NCI-H1105 (cell line): ENCODE measurements around the gene ZIK1.

ENCODE experiments used
- DNase-seq: peaks from one replicate; lab custom pipeline; 2025; lab: John Stamatoyannopoulos, UW

Gene ZIK1

GRCh38 chr19:57583521-57584416 lies at the start of gene ZIK1:
Gene ZIK1, plus strand, starts transcription at chr19:57584145. Its CDS starts 212 bp downstream, at chr19:57584357.
- peak; percentile 91 for DNase-seq

DNA sequence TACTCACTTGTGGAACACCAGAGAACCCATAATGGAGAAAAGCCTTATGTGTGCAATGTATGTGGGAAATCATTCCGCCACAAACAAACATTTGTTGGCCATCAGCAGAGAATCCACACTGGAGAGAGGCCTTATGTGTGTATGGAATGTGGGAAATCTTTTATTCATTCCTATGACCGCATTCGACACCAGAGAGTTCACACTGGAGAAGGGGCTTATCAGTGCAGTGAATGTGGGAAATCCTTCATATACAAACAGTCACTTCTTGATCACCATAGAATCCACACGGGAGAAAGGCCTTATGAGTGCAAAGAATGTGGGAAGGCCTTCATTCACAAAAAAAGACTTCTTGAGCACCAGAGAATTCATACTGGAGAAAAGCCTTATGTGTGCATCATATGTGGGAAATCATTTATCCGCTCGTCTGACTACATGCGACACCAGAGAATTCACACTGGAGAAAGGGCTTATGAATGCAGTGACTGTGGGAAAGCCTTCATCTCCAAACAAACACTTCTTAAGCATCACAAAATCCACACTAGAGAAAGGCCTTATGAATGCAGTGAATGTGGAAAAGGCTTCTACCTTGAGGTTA lies 45.9 kb upstream of the ZIK1 start:
- DNase-seq, result no peak

GRCh38 chr19:57546513-57546912 lies 37.4 kb upstream of the ZIK1 start:
- no peak for DNase-seq

DNA sequence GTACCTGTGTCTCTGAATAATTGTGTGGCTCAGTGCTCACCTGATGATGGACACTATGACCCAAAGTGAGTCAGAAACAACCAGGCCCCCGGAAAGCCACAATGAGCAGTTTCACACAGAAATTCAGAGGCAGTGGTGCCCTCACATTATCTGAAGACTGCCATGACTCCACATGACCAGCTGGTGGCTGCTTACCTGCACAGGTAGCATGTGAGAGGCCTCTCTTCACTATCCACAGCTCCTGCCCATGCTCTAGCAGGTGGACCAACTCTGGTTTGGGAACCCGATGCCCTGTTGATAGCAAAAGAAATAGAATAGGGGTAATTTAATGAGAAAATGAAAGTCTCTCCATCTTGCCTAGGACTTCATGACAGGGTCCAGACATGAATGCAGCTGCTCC lies 31.5 kb upstream of the ZIK1 start:
- no peak for DNase-seq

DNA sequence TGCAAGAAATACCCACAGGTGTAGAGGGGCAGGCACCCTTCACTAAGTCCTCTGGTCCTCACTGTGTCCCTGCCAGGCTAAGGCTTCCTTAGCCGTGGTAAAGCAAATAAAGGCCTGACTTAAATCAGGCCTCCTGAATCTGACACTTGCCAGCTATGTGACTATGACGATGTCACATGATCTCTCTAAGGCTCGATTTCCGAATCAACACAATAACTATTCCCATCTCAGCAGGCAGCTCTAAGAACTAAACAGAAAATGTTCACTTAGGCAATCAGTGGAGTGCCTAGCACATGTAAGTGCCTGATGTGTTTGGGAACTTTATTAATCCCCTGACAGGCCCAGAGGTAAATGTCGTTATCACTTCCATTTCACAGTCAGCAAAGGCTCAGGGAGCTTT lies 26.3 kb upstream of the ZIK1 start:
- no peak for DNase-seq

GRCh38 chr19:57558525-57558924 lies 25.4 kb upstream of the ZIK1 start:
- no peak for DNase-seq

GRCh38 chr19:57559008-57559403 lies 24.9 kb upstream of the ZIK1 start:
- DNase-seq, result peak; percentile 8

- peak; percentile 89 for DNase-seq
Measured at GRCh38 chr19:57559404-57560025, 24.4 kb upstream of the ZIK1 start, which contains the start of gene ZNF550. Gene ZNF550, minus strand, starts transcription at chr19:57559863. Its CDS starts 181 bp downstream, at chr19:57559682.

GRCh38 chr19:57560049-57560491 lies 23.9 kb upstream of the ZIK1 start:
- no peak for DNase-seq

GRCh38 chr19:57563547-57563946 lies 20.4 kb upstream of the ZIK1 start:
- no peak for DNase-seq

DNA sequence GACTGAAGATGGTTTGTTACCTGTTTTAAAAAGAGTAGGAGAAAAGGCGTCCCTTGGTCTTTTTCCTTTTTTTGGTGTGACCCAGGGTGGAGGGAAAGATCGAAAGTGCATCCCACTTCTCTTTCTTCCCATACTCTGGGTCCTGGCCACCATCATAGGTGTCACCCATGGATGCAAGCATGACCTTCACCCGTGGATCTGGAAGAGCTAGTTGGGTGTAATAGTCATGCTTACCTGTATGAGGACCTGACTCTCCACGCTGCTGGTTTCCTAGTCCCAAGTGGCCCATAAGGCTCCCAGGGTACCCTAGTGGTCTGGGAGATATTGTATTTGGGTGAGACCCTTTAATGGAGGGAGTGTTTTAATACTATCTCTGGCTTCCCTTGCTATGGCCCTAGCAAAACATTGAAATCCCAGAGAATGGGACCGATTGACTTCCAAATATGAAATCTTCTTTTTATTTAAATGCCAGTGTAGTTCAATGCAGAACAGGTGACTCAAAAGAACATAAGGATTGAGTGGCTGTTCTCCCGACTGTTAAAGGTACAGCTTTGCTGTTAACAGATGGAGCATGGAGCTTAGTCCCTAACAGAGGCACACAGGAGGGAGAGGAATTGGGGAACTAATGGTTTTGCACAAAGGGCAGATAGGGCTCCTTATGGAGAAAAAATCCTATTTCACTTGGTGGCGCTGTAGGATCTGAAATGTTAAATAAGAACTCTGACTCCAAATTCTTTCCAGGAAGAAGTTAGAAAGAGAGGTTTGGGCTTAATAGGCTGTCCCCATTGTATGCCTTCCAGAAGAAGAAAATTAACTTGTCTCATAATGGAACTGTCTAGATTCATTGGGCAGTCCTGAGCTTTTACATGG lies 17.3 kb upstream of the ZIK1 start:
- DNase-seq, result no peak

GRCh38 chr19:57570707-57571106 lies 13.2 kb upstream of the ZIK1 start:
- no peak for DNase-seq

DNA sequence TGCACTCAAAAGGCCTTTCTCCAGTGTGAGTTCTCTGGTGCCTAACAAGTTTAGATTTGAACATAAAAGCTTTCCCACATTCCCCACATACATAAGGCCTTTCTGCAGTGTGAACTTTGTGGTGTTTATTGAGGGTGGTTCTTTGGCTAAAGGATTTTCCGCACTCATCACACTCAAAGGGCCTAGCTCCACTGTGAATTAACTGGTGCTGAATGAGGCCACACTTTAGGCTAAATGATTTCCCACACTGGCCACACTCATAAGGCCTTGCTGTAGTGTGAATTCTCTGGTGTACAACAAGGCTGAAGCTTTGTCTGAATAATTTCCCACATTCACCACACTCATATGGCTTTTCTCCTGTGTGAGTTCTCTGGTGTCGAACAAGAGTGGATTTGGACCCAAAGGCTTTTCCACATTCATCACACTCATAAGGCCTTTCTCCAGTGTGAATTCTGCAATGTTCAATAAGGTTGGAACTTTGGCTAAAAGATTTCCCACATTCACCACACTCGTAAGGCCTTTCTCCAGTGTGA lies 11.5 kb upstream of the ZIK1 start:
- no peak for DNase-seq

DNA sequence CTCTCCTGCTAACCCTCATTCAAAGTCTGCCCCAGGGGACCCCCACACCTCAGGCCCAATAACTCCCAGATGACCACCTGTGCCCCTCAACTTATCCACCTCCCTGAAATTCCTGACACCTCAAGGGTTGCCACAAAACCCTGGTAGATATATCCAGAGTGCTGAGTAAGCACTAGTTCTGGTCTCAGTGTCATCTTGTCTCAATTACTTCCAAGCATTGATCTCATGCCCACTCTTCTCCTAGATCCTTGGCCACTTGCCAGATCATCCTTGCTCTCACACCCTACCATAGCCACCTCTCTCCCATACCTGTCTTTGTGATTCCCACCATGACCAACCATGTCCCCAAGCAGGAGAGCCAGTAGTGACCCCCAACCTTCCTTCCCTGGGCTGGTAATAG lies 7.3 kb upstream of the ZIK1 start:
- DNase-seq, result no peak

DNA sequence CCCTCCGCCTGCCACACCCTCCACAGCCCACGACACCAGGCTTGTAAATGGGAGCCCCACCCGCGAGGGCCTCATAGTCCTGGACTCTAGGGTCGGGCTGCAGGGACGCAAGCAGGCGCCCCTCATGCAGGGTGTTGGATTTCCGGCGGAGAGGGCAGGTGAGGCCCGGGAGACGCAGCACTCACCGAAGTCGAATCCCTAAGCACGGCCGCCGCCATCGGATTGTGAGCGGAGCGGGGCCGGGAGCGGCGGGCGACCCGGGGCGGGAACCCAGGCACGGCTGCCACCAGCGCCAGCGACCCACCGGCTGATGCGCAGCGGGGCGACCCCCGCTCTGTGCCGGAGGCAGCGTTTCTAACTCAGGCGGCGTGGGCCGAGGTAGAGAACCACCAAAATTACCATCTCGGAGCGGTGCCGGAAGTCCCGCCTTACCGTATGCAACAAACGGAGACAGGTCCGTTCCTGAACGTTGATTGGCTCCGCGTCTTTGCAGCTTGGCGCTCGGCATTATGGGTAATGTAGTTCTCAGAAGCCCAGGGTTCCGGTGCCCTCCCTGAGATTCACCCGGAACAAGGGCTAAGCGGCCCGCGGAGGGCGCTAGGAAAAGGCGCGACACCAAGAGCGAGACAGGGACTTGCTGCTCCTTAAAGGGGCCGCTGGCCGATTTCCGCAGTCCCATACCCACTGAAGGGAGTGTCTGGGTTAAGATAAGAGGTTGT lies 5.3 kb upstream of the ZIK1 start, which contains the start of gene ZNF416:
Gene ZNF416, minus strand, starts transcription at position 425 of the 719 bp plus-strand sequence. Its CDS starts 207 bp downstream, at position 218.
- DNase-seq, result peak; percentile 98

- no peak for DNase-seq
Measured at GRCh38 chr19:57583104-57583520, 833 bp upstream of the ZIK1 start.

DNA sequence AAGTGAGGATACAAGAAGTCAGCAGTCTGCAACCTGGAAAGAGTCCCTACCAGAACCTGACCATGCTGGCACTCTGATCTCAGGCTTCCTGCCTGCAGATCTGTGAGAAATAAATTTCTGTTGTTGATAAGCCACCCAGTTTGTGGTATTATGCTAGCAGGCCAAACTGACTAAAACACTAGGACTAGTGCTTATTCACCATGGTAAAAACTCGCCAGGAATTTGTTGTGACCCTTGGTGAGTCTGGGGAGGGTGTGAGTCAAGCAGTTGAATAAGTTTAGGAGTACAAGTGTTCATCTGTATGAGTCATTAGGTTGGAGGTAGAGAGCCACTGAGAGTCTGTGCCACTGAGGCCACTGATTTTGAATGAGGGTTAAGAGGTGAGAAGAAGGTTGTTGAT lies 3.6 kb downstream of the ZIK1 start:
- DNase-seq, result no peak

GRCh38 chr19:57599377-57599760 lies 15.4 kb downstream of the ZIK1 start:
- DNase-seq, result no peak

DNA sequence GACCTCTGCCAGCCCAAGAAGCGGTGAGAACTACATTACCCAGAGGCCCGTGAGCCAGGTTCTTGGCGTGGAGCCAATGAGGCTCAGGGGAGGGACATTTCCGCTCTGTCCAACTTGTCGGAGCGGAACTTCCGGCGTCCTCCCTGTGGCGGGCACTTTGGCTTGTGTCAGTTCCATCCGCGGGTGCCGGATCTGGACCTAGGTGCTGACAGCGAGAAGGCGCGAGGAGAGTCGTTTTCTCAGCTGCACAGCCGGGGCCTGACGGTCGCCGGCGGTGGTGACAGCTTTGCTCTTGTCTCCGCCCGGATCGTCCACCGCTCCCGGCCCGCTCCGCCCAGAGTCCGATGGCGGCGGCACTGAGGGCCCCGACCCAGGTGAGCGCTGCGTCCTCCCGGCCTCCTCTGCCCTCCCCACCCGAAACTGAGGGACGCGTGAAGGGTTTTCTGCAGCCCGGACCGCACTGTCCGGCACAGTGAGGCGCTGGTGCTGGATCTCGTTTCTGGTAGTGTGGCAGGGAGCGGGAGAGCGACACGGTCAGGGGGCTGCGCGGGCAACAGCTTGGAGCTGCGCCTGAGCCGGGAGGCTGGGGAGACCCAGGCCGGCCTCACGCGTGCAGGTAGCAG lies 15.9 kb downstream of the ZIK1 start, which contains the start of gene ZNF530:
Gene ZNF530, plus strand, starts transcription at position 125 of the 623 bp plus-strand sequence. CDS start 4,461 bp downstream, outside the sequence.
- DNase-seq, result peak; percentile 96

DNA sequence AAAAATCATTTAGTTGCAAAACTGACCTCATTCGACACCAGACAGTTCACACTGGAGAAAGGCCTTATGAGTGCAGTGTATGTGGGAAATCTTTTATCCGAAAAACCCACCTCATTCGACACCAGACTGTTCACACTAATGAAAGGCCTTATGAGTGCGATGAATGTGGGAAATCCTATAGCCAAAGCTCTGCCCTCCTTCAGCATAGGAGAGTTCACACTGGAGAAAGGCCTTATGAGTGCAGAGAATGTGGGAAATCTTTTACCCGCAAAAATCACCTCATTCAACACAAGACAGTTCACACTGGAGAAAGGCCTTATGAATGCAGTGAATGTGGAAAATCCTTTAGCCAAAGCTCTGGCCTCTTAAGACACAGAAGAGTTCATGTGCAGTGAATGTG lies 23.0 kb downstream of the ZIK1 start:
- DNase-seq, result no peak
